Posterior vena cava (tissue), 2 donors: ENCODE measurements around the gene EGFR. TPM values are rescaled to one million over a fixed set of nuclear protein-coding genes. Genes with fewer than 3 reads are reported as not detected.

ENCODE experiments used
- DNase-seq: peaks from one replicate; pipeline ENCODE4 v3.0.0-alpha.2; 2020; ENCODE audit warnings: low spot score
- intact Hi-C, 2 donors: fragments of 100-400 bp; cut with DNase I; formaldehyde crosslinking; loops; one replicate each; pipeline versions ENCODE4 v1.14.1 to v1.14.2; 2022 to 2023
- total RNA-seq, 2 donors: library from RNA; stranded (reverse); fragmentation: NEBNext Ultra II Directional; extraction: Animal tissue kit (Norgen Biotek cat#: 25700); gene quantifications; one replicate each; pipeline ENCODE4 v1.2.1, GENCODE V29; 2021
- donor health status: DM: yes; HTN: yes; CAD: no.
- donor health status: DM: yes; HTN: yes; CAD: no.

EGFR gene
- total RNA-seq, 2 donors from 2014 or later: 80.8 to 87.2 TPM

DNA sequence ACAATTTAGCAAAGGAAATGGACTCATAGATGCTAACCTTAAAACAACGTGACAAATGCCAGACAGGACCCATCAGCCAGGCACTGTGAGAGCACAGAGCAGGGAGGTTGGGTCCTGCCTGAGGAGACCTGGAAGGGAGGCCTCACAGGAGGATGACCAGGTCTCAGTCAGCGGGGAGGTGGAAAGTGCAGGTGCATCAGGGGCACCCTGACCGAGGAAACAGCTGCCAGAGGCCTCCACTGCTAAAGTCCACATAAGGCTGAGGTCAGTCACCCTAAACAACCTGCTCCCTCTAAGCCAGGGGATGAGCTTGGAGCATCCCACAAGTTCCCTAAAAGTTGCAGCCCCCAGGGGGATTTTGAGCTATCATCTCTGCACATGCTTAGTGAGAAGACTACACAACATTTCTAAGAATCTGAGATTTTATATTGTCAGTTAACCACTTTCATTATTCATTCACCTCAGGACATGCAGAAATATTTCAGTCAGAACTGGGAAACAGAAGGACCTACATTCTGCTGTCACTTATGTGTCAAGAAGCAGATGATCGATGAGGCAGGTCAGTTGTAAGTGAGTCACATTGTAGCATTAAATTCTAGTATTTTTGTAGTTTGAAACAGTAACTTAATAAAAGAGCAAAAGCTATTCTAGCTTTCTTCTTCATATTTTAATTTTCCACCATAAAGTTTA, 188.8 kb downstream of the EGFR start:
- intact Hi-C loops: no loop called here
- no peak for DNase-seq

DNA sequence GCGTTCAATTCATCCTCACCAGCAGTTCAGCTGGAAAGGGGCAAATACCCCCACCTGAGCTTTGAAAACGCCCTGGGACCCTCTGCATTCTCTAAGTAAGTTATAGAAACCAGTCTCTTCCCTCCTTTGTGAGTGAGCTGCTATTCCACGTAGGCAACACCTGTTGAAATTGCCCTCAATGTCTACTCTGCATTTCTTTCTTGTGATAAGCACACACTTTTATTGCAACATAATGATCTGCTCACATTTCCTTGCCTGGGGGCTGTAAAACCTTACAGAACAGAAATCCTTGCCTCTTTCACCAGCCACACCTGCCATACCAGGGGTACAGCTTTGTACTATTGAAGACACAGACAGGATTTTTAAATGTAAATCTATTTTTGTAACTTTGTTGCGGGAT, 190.5 kb downstream of the EGFR start:
- DNase-seq: no peak
- intact Hi-C loops: no loop called here

DNA sequence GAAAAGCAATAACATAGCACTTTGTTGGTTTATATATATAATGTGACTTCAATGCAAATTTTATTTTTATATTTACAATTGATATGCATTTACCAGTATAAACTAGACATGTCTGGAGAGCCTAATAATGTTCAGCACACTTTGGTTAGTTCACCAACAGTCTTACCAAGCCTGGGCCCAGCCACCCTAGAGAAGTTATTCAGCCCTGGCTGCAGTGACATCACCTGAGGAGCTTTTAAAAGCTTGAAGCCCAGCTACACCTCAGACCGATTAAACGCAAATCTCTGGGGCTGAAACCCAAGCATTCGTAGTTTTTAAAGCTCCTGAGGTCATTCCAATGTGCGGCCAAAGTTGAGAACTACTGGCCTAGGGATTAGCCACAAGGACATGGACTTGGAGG, 191.4 kb downstream of the EGFR start:
- no peak for DNase-seq
- intact Hi-C loops: no loop called here

DNA sequence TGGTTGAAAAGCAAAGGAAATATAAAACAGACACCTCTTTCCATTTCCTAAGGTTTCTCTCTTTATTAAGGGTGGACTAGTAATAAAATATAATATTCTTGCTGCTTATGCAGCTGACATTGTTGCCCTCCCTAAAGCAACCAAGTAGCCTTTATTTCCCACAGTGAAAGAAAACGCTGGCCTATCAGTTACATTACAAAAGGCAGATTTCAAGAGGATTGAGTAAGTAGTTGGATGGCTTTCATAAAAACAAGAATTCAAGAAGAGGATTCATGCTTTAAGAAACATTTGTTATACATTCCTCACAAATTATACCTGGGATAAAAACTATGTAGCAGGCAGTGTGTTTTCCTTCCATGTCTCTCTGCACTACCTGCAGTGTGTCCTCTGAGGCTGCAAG, 191.9 kb downstream of the EGFR start:
- intact Hi-C loops: no loop called here
- DNase-seq: no peak

DNA sequence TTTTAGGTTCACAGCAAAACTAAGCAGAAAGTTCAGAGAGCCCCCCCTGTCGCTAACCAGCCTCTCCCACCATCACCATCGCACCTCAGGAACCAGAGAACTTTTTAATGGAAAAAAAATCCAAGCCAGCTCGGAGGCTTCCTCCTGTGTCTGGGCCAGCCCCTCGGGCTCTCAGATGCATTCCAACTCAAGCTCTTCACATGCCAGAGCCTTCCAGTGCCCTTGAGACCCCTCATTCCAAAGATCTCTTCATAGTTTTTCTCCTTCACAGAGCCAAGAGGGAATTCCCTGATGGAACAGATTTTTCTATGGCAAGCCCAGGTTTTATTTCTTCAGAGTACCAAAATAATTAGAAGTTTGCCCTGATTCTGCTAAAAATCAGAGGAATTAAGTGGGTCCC, 192.9 kb downstream of the EGFR start:
- DNase-seq: no peak

DNA sequence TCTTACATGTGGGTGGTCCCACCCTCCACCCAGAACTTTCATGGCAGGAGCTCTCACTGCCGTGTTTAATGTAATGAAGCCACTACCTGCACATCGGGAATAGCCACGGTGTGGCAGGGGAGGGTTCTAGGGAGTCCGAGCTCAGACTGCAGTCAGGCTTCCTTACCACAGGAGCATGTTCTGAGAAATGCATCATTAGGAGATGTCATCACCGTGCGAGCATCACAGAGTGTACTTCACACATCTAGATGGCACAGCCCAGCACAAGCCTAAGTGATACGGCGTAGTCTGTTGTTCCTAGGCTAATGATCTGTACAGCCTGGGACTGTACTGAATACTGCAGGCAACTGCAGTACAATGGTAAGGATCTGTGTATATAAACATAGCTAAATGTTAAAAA, 193.4 kb downstream of the EGFR start:
- DNase-seq: no peak
- intact Hi-C loops: no loop called here

More for the DNA sequence above, 192.9 kb downstream of the EGFR start:
- intact Hi-C loops: no loop called here

DNA sequence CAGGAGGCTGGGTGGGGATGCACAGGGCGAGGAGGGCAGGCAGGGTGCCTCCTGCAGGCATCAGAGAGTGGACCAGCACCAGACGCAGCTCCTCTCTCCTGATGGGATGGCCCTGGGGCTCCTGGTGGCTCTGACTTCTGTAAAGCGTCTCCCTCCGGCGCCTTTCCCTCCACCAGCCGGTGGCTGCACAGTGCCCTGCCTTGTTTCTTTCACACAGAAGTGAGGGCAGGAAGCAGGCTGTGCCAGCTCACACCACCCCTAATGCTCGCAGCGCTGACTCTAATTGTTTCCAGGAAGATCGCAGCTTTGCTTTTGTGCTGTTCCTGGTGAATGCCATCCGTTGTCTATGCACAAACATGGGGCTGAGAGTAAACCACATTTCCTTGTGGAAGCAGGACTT, 194.0 kb downstream of the EGFR start:
- intact Hi-C loops: no loop called here
- DNase-seq: no peak

DNA sequence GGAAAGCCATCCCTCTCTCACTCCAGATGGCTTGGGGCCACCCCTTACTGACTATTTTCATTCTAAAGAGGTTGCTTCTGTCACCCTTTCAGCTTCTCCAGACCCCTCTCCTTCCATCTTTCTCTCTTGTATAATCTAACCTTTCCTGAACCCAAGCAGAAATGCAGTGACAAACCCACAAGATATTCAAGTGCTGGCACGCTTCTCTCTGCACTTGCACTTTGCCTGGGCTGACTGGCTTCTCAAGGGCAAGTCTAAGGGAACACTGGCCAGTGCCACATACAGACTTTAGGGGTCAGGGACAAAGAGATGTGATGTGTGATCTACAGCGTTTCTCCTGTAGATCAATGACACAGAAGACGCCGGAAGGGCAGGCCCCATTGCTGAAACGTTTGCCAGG, 195.9 kb downstream of the EGFR start:
- DNase-seq: no peak
- intact Hi-C loops: no loop called here

DNA sequence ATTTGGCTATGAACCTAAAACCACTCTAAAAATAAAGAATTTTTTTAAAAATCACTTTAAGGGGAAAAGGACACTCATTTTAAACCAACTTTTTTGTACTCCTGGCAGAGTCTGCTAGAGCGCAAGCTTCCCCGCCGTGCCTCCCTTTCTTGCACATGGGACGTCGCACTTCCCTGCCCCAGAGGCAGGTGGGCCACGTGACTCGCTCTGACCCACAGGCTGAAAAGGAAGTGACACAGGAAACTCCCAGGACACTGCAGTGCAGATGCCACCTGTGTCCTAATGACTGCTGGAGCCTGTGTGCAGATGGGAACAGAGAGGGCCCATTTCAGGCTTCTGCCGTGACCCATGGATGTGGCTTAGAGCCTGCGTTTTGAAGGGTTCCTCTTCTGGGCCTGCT, 204.2 kb downstream of the EGFR start:
- intact Hi-C loops: no loop called here

DNA sequence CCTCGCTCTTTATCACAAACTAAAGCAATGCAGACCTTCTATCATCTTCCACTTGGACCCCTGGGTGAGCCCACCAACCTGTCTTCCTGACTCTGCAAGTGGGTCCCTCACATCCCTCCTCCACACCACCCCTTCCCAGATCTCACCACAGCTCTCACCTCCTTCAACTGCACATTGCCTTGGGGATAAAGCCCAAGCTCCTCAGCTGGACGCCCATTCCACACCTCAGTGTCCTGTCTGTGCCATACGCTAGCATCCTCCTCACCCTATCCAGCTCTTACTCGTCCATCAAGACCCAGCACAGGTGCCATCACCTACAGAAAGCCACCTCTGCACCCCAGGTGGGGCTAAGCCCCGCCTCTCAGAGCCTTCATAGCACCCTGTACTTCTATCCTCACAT, 205.3 kb downstream of the EGFR start:
- intact Hi-C loops: no loop called here

More for the DNA sequence above, 204.2 kb downstream of the EGFR start:
- no peak for DNase-seq

DNA sequence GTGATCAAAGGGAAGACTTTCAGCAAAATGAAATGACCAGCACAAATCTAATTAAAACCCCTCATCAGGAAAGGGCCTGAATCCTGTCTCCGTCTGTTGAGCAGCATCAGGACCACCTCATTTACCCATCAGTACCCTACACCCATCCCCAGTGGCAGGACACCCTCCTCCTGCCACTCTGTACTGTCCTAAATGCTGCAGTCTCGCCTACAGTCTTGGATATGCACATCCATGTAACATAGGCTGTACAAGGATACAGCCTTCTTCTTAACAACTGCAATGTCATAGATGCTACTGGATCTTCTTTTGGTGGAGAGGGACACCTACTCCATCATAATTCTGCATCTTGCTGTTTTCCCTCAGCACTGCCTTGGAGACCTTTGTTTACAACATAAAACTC, 206.0 kb downstream of the EGFR start:
- intact Hi-C loops: no loop called here
- DNase-seq: no peak

More for the DNA sequence above, 205.3 kb downstream of the EGFR start:
- no peak for DNase-seq

DNA sequence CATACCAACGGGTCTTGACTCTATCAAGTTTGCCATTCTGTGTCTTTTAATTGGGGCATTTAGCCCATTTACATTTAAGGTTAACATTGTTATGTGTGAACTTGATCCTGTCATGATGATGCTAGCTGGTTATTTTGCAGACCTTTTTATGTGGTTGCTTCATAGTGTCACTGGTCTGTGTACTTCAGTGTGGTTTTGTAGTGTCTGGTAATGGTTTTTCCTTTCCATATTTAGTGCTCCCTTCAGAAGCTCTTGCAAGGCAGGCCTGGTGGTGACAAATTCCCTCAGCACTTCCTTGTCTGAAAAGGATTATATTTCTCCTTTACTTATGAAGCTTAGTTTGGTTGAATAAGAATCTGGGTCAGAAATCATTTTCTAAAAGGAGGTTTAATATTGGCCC, 211.2 kb downstream of the EGFR start:
- intact Hi-C loops: no loop called here
- no peak for DNase-seq

DNA sequence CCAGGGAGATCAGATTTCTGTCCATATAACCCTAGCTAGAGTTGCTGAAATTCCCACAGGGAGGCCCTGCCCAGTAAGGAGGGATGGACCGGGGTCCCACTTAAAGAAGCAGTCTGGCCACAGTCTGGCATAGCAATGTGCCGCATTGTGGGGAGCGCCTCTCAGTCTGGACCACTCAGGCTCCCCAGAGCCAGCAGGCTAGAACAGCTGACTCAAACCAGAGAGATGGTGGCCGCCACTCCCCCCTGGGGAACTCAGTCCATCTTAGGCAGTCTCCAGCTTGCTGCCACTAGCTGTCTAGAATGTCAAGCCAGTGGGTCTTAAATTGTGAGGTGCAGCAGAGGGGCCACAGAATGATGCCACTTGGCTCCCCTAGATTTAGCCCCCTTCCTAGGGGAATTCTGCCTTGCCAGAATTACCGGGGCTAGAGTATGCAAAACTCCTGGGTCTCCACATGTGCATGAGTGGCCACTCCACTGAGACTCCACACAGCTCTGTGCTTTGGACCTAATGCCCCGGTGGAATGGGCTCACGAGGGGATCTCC, 213.0 kb downstream of the EGFR start:
- no peak for DNase-seq
- intact Hi-C loops: no loop called here

DNA sequence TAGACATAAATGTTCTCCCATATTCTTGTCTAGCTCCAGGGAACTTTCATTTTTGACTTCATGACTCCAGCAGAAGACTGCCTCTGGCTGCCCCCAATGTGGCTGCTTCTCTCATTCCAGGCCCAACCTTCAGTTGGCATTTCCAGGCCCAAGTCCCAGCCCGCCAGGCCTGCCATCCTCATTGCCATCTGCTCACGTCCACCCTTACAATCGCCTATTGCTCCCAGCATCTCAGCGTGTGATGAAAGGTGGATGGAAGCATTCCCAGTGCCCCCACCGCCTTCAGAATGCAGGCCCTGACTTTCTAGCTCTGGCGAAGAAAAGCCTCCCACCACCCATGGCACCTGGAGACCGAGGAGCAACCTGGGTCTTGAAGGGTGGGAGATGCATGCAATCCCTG, 214.2 kb downstream of the EGFR start:
- intact Hi-C loops: no loop called here
- no peak for DNase-seq

DNA sequence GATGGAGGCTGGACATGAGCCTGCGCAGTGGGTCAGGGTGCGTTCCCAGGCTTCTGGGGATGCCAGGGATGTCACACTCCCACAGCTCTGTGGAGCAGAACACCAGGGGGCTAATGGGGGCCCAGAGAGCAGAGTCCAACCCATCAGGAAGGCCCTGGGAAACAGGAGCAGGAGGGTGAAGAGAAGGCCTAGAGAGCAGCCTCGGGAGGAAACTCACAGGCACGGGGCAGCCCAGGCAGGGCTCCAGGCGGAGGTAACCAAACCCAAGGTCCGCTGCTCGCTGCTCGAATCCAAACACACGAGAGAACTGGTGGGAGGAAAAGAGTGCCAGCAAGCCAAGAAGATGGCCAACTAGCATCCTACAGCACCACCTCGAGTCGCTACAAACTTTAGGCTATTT, 215.6 kb downstream of the EGFR start:
- intact Hi-C loops: no loop called here
- no peak for DNase-seq

DNA sequence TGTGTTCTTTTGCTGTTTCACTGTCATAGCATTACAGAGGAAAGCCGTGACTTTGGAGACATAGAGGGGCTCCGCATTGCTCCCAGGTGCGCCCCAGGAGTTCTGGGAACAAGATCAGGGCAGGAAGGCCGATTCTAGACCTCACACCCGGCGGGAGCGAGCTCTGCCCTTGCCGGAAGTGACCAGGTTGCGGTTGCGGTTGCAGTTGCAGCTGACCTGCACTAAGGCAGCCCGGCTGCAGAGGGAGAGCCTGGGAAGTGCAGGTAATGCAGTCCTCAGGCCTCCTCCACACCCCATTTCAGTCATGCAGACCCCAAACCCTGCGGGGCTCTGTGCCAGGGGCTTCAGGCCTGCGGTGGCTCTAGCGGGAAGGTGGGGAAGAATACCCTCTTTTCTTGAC, 216.3 kb downstream of the EGFR start:
- intact Hi-C loops: no loop called here
- no peak for DNase-seq

DNA sequence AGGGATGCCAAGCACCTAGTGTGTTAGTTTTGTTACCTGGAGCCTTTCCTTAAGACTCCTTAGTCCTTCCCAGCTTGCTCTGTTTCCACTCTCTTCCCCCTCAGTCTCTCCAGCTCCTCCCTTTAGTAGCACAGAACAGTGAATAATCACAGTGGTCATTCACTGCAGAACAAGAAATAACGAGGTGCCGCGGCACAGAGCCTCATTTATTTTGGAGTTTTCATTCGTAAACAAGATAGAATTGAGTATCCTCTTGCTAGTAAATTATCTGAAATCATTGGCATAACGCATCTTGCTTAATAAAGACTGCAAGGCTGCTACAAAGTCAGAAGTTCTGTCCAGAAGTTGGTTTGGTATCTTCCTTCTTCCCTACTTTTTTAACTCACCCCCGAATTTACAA, 217.0 kb downstream of the EGFR start:
- intact Hi-C loops: no loop called here
- DNase-seq: no peak

DNA sequence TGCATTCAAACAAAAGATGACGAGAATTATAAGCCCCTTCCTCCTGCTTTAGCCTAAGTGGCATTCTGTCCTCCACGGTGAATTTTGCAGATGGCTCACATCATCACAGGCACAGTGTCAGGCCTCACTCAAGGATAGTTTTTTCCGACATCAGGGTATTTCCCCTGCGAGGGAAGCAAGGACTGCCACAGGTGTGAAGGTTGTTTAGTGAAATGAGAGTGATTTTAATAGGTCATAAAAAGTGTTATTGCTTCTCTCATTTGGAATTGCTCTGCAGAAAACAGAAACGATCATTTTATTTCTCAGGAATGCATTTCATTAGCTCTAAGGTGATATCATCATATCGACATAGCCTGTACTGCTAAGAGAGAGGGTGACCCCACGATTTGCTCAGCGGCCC, 217.7 kb downstream of the EGFR start:
- no peak for DNase-seq
- intact Hi-C loops: no loop called here

DNA sequence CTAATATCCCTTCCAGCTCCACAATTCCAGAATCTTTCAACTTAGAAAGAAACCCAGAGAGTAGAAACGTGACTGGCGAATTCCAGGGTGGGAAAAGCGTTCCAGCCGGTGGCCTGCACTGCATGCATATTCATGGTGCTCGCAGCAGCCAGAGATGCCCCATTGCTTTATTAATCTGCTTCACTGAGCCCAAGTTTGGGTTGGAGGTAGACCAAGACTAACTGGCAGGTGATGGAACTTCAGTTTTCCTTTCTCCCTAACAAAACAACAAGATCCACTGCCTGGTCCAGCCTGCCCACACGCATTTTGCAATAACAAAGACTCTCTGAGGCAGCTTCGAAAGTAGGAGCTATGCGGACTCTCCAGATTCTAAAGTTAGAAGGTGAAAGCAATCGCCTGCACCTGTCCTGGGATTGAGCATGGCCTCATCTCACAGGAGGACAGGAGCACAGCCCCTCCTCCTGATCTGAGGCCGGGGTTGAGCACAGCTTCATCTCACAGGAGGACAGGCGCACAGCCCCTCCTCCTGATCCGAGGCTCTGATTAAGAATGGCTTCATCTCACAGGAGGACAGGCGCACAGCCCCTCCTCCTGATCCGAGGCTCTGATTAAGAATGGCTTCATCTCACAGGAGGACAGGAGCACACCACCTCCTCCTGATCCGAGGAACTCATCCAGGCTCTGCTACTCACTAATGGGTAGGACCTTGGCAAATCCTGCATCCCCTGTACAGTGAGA, 218.5 kb downstream of the EGFR start:
- intact Hi-C loops: no loop called here

DNA sequence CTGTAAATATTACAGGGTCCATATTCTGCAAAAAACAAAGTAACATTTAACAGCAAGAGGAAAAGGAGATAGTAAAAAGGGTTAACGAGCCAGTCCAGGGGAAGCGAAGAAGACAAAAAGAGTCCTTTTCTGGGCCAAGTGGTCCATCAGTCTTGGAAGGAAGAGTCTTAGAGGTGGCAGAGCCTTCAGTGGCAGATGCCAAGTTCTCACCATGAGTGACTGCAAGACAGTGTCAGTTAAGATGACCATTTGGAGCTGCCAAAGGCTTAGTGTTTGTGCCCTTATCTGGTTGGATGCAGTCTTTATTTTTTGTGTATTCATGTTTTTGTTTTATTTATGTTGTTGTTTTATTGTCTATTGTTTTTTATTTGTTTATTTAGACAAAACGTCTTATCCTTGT, 220.6 kb downstream of the EGFR start:
- no peak for DNase-seq
- intact Hi-C loops: no loop called here

More for the DNA sequence above, 218.5 kb downstream of the EGFR start:
- DNase-seq: no peak
